Progenitor cell of endocrine pancreas (in vitro differentiated cells): ENCODE results near the gene TMEM31. TPM values are rescaled to one million over a fixed set of nuclear protein-coding genes. Genes with fewer than 3 reads are reported as not detected.

Experiments
- DNase-seq: peaks from one replicate; pipeline ENCODE4 v3.0.0; 2021; ENCODE audit warnings: low spot score; ENCODE audit not compliant: unreplicated experiment
- H3K27ac Mint-ChIP-seq: 2 replicates; pipeline ENCODE4 v1.8.0; 2021; ENCODE audit warnings: mild to moderate bottlenecking, moderate library complexity, mixed read lengths
- H3K27me3 Mint-ChIP-seq: 2 replicates; pipeline ENCODE4 v1.8.0; 2021; ENCODE audit warnings: mixed read lengths
- H3K36me3 Mint-ChIP-seq: 2 replicates; pipeline ENCODE4 v1.8.0; 2022; ENCODE audit warnings: mixed read lengths; ENCODE audit not compliant: insufficient read depth
- H3K4me1 Mint-ChIP-seq: 2 replicates; pipeline ENCODE4 v1.8.0; 2021; ENCODE audit warnings: low read depth, mixed read lengths
- H3K4me3 Mint-ChIP-seq: 2 replicates; pipeline ENCODE4 v1.8.0; 2021; ENCODE audit warnings: low read depth, mild to moderate bottlenecking, moderate library complexity, mixed read lengths
- H3K9me3 Mint-ChIP-seq: 2 replicates; pipeline ENCODE4 v1.8.0; 2021; ENCODE audit warnings: low read depth, mixed read lengths
- CTCF ChIP-seq: fragments of 200-600 bp; sonication (generic); IDR thresholded peaks from one replicate; pipeline ENCODE4 v1.5.0; 2021; ENCODE audit warnings: antibody characterized with exemption, mild to moderate bottlenecking; ENCODE audit not compliant: unreplicated experiment
- total RNA-seq: library from RNA; stranded (reverse); gene quantifications from 2 replicates; pipeline ENCODE4 v1.2.1, GENCODE V29; 2021

The TMEM31 gene
- total RNA-seq, 1 donor from 2014 or later, result 0.55 TPM

DNA sequence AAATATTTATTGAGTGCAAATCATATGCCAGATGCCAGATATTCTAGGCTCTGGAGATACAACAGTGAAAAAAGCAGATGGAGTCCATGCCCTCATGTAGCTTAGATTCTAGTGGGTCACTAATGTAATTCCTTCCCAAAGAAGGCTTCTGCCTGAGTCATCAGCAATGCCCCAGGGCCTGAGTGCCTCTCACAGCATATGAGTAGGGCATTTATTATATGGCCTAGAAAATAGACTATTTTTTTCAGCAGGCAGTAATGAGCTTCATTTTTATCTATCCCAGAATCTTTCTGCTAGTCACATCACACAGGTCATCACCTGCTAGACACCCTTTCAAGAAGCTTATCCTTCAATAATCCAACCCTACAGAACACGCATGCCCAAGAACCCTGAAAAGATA lies 22.3 kb downstream of the TMEM31 start:
- peaks cover 35% of the 10 kb centered on the region for H3K27me3 Mint-ChIP-seq
- H3K9me3 Mint-ChIP-seq, result no peaks in the 10 kb centered on the region
- no peaks in the 10 kb centered on the region for H3K4me1 Mint-ChIP-seq
- H3K36me3 Mint-ChIP-seq, result no peaks in the 10 kb centered on the region
- H3K4me3 Mint-ChIP-seq, result no peak overlapping the region
- no peak overlapping the region for H3K27ac Mint-ChIP-seq
- no peak for DNase-seq
- no peak for TF ChIP-seq CTCF

DNA sequence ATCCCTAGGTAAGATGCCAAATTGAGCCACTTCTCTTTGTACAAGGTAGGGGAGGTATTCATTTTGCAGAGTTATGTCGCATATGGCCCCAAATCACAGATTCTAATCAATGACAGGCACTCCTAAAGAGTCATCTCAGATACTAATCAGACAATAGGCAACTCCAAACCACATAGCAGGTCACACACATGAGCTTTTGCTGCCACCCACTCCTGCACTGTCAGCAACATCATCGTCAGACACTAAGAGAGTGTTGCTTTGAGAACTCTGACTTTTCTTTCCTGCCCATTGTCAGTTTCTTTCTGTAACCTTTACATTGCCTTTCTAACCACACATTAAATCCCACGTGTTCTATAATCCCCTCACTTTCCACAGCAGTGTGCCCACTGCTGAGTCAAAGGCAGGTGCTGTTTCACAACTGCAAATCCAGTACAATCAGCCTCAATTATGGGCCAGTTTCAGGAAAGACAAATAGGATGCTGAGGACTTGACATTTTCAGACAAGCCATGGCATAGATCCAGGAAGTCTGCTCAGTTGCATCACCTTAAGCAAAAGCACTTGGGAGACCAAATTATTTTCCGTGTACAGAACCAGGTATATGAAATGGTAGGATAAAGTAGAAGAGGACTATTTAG lies 23.5 kb downstream of the TMEM31 start:
- Mint-ChIP-seq H3K36me3 (no peaks in the 10 kb centered on the region), H3K27ac (no peak overlapping the region), H3K27me3 (peaks cover 26% of the 10 kb centered on the region), H3K9me3 (no peaks in the 10 kb centered on the region), H3K4me3 (no peak overlapping the region), H3K4me1 (no peaks in the 10 kb centered on the region)
- DNase-seq, result no peak
- no peak for TF ChIP-seq CTCF

- Mint-ChIP-seq H3K27me3 (peaks cover 4% of the 10 kb centered on the region), H3K4me3 (no peak overlapping the region), H3K9me3 (no peaks in the 10 kb centered on the region), H3K27ac (no peak overlapping the region), H3K36me3 (no peaks in the 10 kb centered on the region), H3K4me1 (no peaks in the 10 kb centered on the region)
- no peak for DNase-seq
- TF ChIP-seq CTCF, result no peak
These were observed 27.0 kb downstream of the TMEM31 start for GRCh38 chrX:103737696-103738095.

GRCh38 chrX:103739421-103739820 lies 28.7 kb downstream of the TMEM31 start:
- no peak for DNase-seq
- no peaks in the 10 kb centered on the region for H3K9me3 Mint-ChIP-seq
- no peak overlapping the region for H3K4me3 Mint-ChIP-seq
- TF ChIP-seq CTCF, result no peak
- H3K27ac Mint-ChIP-seq, result no peak overlapping the region
- H3K27me3 Mint-ChIP-seq, result peaks cover 2% of the 10 kb centered on the region
- no peaks in the 10 kb centered on the region for H3K36me3 Mint-ChIP-seq
- H3K4me1 Mint-ChIP-seq, result no peaks in the 10 kb centered on the region

GRCh38 chrX:103741879-103742278 lies 31.2 kb downstream of the TMEM31 start:
- TF ChIP-seq CTCF, result no peak
- H3K36me3 Mint-ChIP-seq, result no peaks in the 10 kb centered on the region
- no peak for DNase-seq
- H3K27me3 Mint-ChIP-seq, result no peaks in the 10 kb centered on the region
- H3K9me3 Mint-ChIP-seq, result no peaks in the 10 kb centered on the region
- no peaks in the 10 kb centered on the region for H3K4me1 Mint-ChIP-seq
- no peak overlapping the region for H3K27ac Mint-ChIP-seq
- H3K4me3 Mint-ChIP-seq, result no peak overlapping the region
